Heart right ventricle (tissue), 16 donors: ENCODE results near the gene SIN3A. TPM values are rescaled to one million over a fixed set of nuclear protein-coding genes. Genes with fewer than 3 reads are reported as not detected.

Experiments
- ATAC-seq, 8 donors: fragments of 200-7000 bp; cut with Tn5 transposase; one replicate each; pipeline ENCODE4 v1.9.1; 2020; ENCODE audit warnings: mild to moderate bottlenecking in 8 of 8, moderate library complexity in 8 of 8, moderate number of reproducible peaks in 1 of 8
- DNase-seq, 2 donors: peaks; one replicate each; pipeline ENCODE4 v3.0.0-alpha.2; 2020
- H3K27ac ChIP-seq, 10 donors: fragments of 200-600 bp; sonication (generic) in 2 of 10; one replicate each; pipeline versions ENCODE4 v1.5.0 to v1.8.0; 2020 to 2022; ENCODE audit warnings: mild to moderate bottlenecking in 3 of 10
- H3K27me3 ChIP-seq, 7 donors: fragments of 200-600 bp; one replicate each; pipeline ENCODE4 v1.8.0; 2021 to 2022; ENCODE audit warnings: mild to moderate bottlenecking in 2 of 7
- H3K36me3 ChIP-seq, 9 donors: fragments of 200-600 bp; sonication (generic) in 1 of 9; one replicate each; pipeline versions ENCODE4 v1.5.0 to v1.8.0; 2020 to 2022; ENCODE audit warnings: mild to moderate bottlenecking in 2 of 9
- H3K4me1 ChIP-seq, 9 donors: fragments of 200-600 bp; sonication (generic) in 1 of 9; one replicate each; pipeline versions ENCODE4 v1.5.0 to v1.8.0; 2020 to 2022; ENCODE audit warnings: mild to moderate bottlenecking in 4 of 9
- H3K4me3 ChIP-seq, 10 donors: fragments of 200-600 bp; sonication (generic) in 2 of 10; one replicate each; pipeline versions ENCODE4 v1.5.0 to v1.8.0; 2020 to 2022; ENCODE audit warnings: mild to moderate bottlenecking in 7 of 10, moderate library complexity in 2 of 10
- H3K9me3 ChIP-seq, 11 donors: fragments of 200-600 bp in 10 of 11; sonication (generic) in 2 of 11; one replicate each; pipeline versions ENCODE4 v1.5.0 to v1.8.0; 2013 to 2022; ENCODE audit warnings: mild to moderate bottlenecking in 2 of 11, control low read depth in 1 of 11, moderate library complexity in 1 of 11
- WGBS, 2 donors: extraction: QIAGEN DNeasy Blood & Tissue Kit; methylation state at CpG; one replicate each; pipeline ENCODE4 v1.1.7; 2013; ENCODE audit warnings: inconsistent platforms in 1 of 2; 5-methylcytosine and 5-hydroxymethylcytosine counted together
- intact Hi-C, 10 donors: fragments of 100-400 bp; cut with DNase I; formaldehyde crosslinking; loops; one replicate each; pipeline versions ENCODE4 v1.11.1 to v1.14.2; 2022
- polyA plus RNA-seq, 2 donors: library from polyadenylated mRNA; stranded (reverse); fragments of 200-250 nt; gene quantifications; one replicate each; pipeline ENCODE4 v1.2.3, GENCODE V29; 2013
- total RNA-seq, 10 donors: library from RNA; stranded (reverse); fragmentation: NEBNext Ultra II Directional in 3 of 10; extraction: Animal tissue kit (Norgen Biotek cat#: 25700) in 3 of 10; gene quantifications; one replicate each; pipeline versions ENCODE4 v1.2.1 to v1.2.4, GENCODE V29; 2021 to 2023
- TF ChIP-seq, protein P1 (sequence below), 9 donors: fragments of 200-600 bp; sonication (generic) in 2 of 9; IDR thresholded peaks; one replicate each; pipeline versions ENCODE4 v1.5.0 to v1.8.0; 2021 to 2022; ENCODE audit warnings: antibody characterized with exemption in 9 of 9, mild to moderate bottlenecking in 5 of 9, moderate library complexity in 1 of 9
- donor health status: Arrhythmogenic right ventricular cardiomyopathy.
- donor health status: ischemic (EF 13 %, LVEDD 7.1; RV severe dilation, severe dysfunction).
- donor health status: healthy with polysubstance abuse.
- donor health status: DM: no; HTN: yes; CAD: no.
- donor health status: DM: no; HTN: no; CAD: no.
- donor health status: ischemic (EF 25% LVEDD 6.9; RV normal size, moderate dysfunction).
- donor health status: ischemic (EF 25% LVEDD 5.7; RV mildly dilated, moderate dysfunction).
- donor health status: healthy.
- donor health status: DM: yes; HTN: yes; CAD: no.
- donor health status: Ischemic cardiomyopathy.
- donor health status: ischemic (EF 35%, LVEDD 5.7; RV mildly dilated, moderate dysfunction).
- donor health status: nonischemic (EF 11% LVEDD 7.7; RV severe dilation, severe dysfunction).
- donor health status: DM: yes; HTN: yes; CAD: no.
- donor health status: PGD.
- donor health status: ischemic (EF 29% LVEDD 5.4; RV normal size, mild dysfunction).
- donor health status: nonischemic (EF 23%, LVEDD 6.1; RV moderate dilation, normal function).

SIN3A gene
- total and polyA plus RNA-seq, 12 donors, result 7.9 to 41.8 (median 29.3) TPM

GRCh38 chr15:75420698-75421097 is 30.8 kb downstream of the SIN3A start:
- TF ChIP-seq, protein P1, sequence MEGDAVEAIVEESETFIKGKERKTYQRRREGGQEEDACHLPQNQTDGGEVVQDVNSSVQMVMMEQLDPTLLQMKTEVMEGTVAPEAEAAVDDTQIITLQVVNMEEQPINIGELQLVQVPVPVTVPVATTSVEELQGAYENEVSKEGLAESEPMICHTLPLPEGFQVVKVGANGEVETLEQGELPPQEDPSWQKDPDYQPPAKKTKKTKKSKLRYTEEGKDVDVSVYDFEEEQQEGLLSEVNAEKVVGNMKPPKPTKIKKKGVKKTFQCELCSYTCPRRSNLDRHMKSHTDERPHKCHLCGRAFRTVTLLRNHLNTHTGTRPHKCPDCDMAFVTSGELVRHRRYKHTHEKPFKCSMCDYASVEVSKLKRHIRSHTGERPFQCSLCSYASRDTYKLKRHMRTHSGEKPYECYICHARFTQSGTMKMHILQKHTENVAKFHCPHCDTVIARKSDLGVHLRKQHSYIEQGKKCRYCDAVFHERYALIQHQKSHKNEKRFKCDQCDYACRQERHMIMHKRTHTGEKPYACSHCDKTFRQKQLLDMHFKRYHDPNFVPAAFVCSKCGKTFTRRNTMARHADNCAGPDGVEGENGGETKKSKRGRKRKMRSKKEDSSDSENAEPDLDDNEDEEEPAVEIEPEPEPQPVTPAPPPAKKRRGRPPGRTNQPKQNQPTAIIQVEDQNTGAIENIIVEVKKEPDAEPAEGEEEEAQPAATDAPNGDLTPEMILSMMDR (IDR thresholded peaks at IDR 0.05), result no peak
- no peaks in the 10 kb centered on the region for H3K9me3 ChIP-seq
- ATAC-seq (no peak), DNase-seq (no peak)
- no peaks in the 10 kb centered on the region for H3K27me3 ChIP-seq
- no peaks in the 10 kb centered on the region for H3K4me1 ChIP-seq
- H3K36me3 ChIP-seq, result peaks cover 0 to 84% (median 15%) of the 10 kb centered on the region in 9 donors
- no peak overlapping the region for H3K27ac ChIP-seq
- no peak overlapping the region for H3K4me3 ChIP-seq
- intact Hi-C loops, result no loop called here

- H3K27me3 ChIP-seq, result no peaks in the 10 kb centered on the region
- no peak overlapping the region for H3K27ac ChIP-seq
- intact Hi-C loops, result no loop called here
- H3K4me1 ChIP-seq, result no peaks in the 10 kb centered on the region
- TF ChIP-seq, protein P1 (IDR thresholded peaks at IDR 0.05), result no peak
- DNase-seq (no peak), ATAC-seq (no peak)
- WGBS, 2 donors, result 96 to 100% methylated on average over 1 of the region's 1 CpG
- peaks cover 0 to 78% (median 26%) of the 10 kb centered on the region in 9 donors for H3K36me3 ChIP-seq
- no peaks in the 10 kb centered on the region for H3K9me3 ChIP-seq
- H3K4me3 ChIP-seq, result no peak overlapping the region
These were observed 34.9 kb downstream of the SIN3A start for GRCh38 chr15:75416584-75416983.

GRCh38 chr15:75410196-75410595 is 41.3 kb downstream of the SIN3A start:
- intact Hi-C loops, result no loop called here
- TF ChIP-seq, protein P1 (IDR thresholded peaks at IDR 0.05), result no peak
- Histone ChIP-seq H3K4me1 (no peaks in the 10 kb centered on the region), H3K27me3 (no peaks in the 10 kb centered on the region), H3K27ac (no peak overlapping the region), H3K4me3 (no peak overlapping the region), H3K9me3 (no peaks in the 10 kb centered on the region), H3K36me3 (peaks cover 0 to 99% (median 67%) of the 10 kb centered on the region in 9 donors)
- ATAC-seq (no peak), DNase-seq (no peak)
- 94 to 96% methylated on average over 6 of the region's 6 CpGs for WGBS, 2 donors

DNA sequence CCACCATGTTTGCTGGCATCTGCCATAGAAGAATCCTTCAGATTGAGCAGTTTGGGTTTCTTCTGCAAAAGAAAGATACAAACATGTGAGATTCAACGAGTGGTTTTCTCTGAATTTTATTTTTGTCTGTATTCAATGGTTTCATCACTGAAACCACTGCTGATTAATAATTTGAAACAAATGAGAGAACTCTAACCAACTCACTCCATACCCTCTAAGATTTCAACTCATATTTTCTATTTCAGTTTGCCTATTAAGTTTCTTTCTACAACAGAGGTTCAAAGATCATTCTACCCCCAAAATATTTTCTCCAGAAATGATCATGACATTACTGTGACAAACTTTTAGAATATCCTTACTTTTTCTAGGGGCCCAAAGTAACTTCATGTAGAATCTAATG is 44.4 kb downstream of the SIN3A start:
- WGBS, 2 donors, result 93 to 98% methylated on average over 1 of the region's 1 CpG
- H3K9me3 ChIP-seq, result no peaks in the 10 kb centered on the region

More for the DNA sequence above, 44.4 kb downstream of the SIN3A start:
- H3K4me3 ChIP-seq, result no peak overlapping the region
- DNase-seq (no peak), ATAC-seq (no peak)
- H3K36me3 ChIP-seq, result peaks cover 0 to 100% (median 71%) of the 10 kb centered on the region in 9 donors
- TF ChIP-seq, protein P1 (IDR thresholded peaks at IDR 0.05), result no peak
- H3K4me1 ChIP-seq, result no peaks in the 10 kb centered on the region
- intact Hi-C loops, result no loop called here
- no peak overlapping the region for H3K27ac ChIP-seq
- H3K27me3 ChIP-seq, result no peaks in the 10 kb centered on the region
